T-cell (primary cell): ENCODE data around the gene UGGT2. TPM values are rescaled to one million over a fixed set of nuclear protein-coding genes. Genes with fewer than 3 reads are reported as not detected.
A peak's percentile ranks its signal among the peaks of the same experiment; 100 is the strongest.

Experiments
- ATAC-seq, 4 experiments: fragments of 200-7000 bp in 3 of 4; fragments of 150-1000 bp in 1 of 4; cut with Tn5 transposase; replicated peaks in 1 of 4; 1 replicate in 3 of 4; 2 replicates in 1 of 4; pipeline ENCODE4 v1.10.0; 2021; ENCODE audit warnings: moderate library complexity in 3 of 4, mild to moderate bottlenecking in 2 of 4, moderate number of reproducible peaks in 1 of 4
- CTCF ChIA-PET, 2 donors: fragments of 300-600 bp; sonication (Branson Sonifier 250); formaldehyde crosslinking; loops; one replicate each; lab custom pipeline; 2022; ENCODE audit warnings: antibody characterized with exemption in 2 of 2; lab: Charles Lee
- POLR2A ChIA-PET, 2 donors: fragments of 300-600 bp; sonication (Branson Sonifier 250); formaldehyde crosslinking; loops; one replicate each; lab custom pipeline; 2022; ENCODE audit warnings: antibody characterized with exemption in 2 of 2; lab: Charles Lee
- DNase-seq, 35 experiments: peaks; one replicate each; pipeline versions ENCODE4 v3.0.0 to v3.0.0-alpha.2; 2013 to 2023
- H3K27ac ChIP-seq: one replicate; pipeline ENCODE4 v1.5.1; 2013; ENCODE audit warnings: low read length
- H3K27me3 ChIP-seq, 2 experiments: replicated peaks in 1 of 2; 1 replicate in 1 of 2; 2 replicates in 1 of 2; pipeline versions ENCODE4 v1.6.1 to v1.7.0; 2013; ENCODE audit warnings: low read length in 1 of 2, mixed read lengths in 1 of 2; ENCODE audit not compliant: control insufficient read depth in 2 of 2, insufficient read depth in 2 of 2; ENCODE audit errors: extremely low read depth in 1 of 2
- H3K36me3 ChIP-seq, 2 donors: 1 replicate in 1 of 2; 2 replicates in 1 of 2; pipeline versions ENCODE4 v1.6.1 to v1.7.0; 2013; ENCODE audit warnings: low read length in 1 of 2; ENCODE audit not compliant: control insufficient read depth in 2 of 2, insufficient read depth in 1 of 2; ENCODE audit errors: extremely low read depth in 1 of 2
- H3K4me1 ChIP-seq, 2 experiments: 1 replicate in 1 of 2; 2 replicates in 1 of 2; pipeline versions ENCODE4 v1.6.1 to v1.7.0; 2013; ENCODE audit warnings: low read length in 2 of 2, mixed read lengths in 1 of 2; ENCODE audit not compliant: insufficient read depth in 2 of 2, control insufficient read depth in 1 of 2; ENCODE audit errors: extremely low read depth in 1 of 2
- H3K4me3 ChIP-seq, 2 donors: 1 replicate in 1 of 2; 2 replicates in 1 of 2; pipeline versions ENCODE4 v1.5.1 to v1.7.0; 2013; ENCODE audit warnings: mild to moderate bottlenecking in 2 of 2, low read length in 1 of 2, moderate library complexity in 1 of 2; ENCODE audit not compliant: control insufficient read depth in 1 of 2; ENCODE audit errors: extremely low read depth in 1 of 2
- H3K9me3 ChIP-seq: 2 replicates; pipeline ENCODE4 v1.7.0; 2013
- H3K27ac Mint-ChIP-seq, 2 donors: one replicate each; pipeline ENCODE4 v1.8.0; 2020 to 2021; ENCODE audit warnings: mild to moderate bottlenecking in 2 of 2, mixed read lengths in 2 of 2
- H3K27me3 Mint-ChIP-seq, 2 donors: one replicate each; pipeline ENCODE4 v1.8.0; 2021 to 2022; ENCODE audit warnings: mixed read lengths in 2 of 2
- H3K36me3 Mint-ChIP-seq: one replicate; pipeline ENCODE4 v1.8.0; 2021; ENCODE audit warnings: mixed read lengths
- H3K4me1 Mint-ChIP-seq, 3 donors: one replicate each; pipeline ENCODE4 v1.8.0; 2020 to 2022; ENCODE audit warnings: mixed read lengths in 3 of 3, mild to moderate bottlenecking in 1 of 3
- H3K4me3 Mint-ChIP-seq, 3 donors: one replicate each; pipeline ENCODE4 v1.8.0; 2020 to 2022; ENCODE audit warnings: mild to moderate bottlenecking in 3 of 3, mixed read lengths in 3 of 3, moderate library complexity in 3 of 3
- H3K9me3 Mint-ChIP-seq, 3 donors: one replicate each; pipeline ENCODE4 v1.8.0; 2020 to 2022; ENCODE audit warnings: mixed read lengths in 3 of 3
- whole genome bisulfite sequencing: methylation state at CpG from one replicate; pipeline ENCODE4 v1.1.5; 2013; ENCODE audit warnings: missing lambda C conversion rate; ENCODE audit not compliant: insufficient coverage; 5-methylcytosine and 5-hydroxymethylcytosine counted together
- total RNA-seq, 35 experiments: library from RNA in 6 of 35; stranded (reverse) in 6 of 35; fragments of 120-200 nt in 1 of 35; gene quantifications; one replicate each; pipeline versions ENCODE4 v1.2.1 to v1.2.4 and lab custom pipeline; 2013 to 2026

UGGT2 gene, protein sequence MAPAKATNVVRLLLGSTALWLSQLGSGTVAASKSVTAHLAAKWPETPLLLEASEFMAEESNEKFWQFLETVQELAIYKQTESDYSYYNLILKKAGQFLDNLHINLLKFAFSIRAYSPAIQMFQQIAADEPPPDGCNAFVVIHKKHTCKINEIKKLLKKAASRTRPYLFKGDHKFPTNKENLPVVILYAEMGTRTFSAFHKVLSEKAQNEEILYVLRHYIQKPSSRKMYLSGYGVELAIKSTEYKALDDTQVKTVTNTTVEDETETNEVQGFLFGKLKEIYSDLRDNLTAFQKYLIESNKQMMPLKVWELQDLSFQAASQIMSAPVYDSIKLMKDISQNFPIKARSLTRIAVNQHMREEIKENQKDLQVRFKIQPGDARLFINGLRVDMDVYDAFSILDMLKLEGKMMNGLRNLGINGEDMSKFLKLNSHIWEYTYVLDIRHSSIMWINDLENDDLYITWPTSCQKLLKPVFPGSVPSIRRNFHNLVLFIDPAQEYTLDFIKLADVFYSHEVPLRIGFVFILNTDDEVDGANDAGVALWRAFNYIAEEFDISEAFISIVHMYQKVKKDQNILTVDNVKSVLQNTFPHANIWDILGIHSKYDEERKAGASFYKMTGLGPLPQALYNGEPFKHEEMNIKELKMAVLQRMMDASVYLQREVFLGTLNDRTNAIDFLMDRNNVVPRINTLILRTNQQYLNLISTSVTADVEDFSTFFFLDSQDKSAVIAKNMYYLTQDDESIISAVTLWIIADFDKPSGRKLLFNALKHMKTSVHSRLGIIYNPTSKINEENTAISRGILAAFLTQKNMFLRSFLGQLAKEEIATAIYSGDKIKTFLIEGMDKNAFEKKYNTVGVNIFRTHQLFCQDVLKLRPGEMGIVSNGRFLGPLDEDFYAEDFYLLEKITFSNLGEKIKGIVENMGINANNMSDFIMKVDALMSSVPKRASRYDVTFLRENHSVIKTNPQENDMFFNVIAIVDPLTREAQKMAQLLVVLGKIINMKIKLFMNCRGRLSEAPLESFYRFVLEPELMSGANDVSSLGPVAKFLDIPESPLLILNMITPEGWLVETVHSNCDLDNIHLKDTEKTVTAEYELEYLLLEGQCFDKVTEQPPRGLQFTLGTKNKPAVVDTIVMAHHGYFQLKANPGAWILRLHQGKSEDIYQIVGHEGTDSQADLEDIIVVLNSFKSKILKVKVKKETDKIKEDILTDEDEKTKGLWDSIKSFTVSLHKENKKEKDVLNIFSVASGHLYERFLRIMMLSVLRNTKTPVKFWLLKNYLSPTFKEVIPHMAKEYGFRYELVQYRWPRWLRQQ (N-terminal part only)
- total RNA-seq (under 1 TPM in 4 of 5 donors, not detected in 1; 0.13 to 0.59 (median 0.42) TPM), total RNA-seq (lab: John Stamatoyannopoulos, UW) (0 to 2.2 (median 0.14) reads per million in 29 experiments)
- 0.31 TPM for total RNA-seq (2013)

DNA sequence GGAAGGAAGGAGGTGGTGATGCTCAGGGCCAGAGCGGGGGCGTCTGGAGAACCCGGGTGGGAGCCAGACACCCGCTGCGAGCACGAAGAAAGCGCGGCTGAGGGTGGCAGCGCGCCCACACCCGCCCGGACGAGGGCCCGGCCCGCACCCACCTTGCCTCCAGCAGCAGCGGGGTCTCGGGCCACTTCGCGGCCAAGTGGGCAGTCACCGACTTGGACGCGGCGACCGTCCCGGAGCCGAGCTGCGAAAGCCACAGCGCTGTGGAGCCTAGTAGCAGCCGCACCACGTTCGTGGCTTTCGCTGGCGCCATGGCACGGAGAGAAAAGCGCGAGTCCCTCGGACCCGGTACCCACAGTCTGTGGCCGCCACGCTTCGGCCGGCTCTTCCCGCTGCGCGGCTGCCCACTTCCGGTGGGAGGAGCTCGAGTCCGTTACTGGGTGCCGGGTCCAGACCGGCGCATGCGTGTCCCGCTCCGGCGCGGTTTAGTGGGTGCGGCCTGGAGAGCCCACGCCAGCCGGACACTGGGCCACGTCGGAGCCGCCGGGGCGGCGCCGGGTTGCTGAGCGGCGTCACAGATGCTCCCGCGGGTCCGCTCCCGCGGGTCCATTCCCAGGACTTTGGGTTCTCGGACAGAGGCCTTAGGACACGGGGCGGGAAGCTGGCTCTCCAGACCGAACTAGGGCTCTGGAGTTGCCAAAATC lies at the start of gene UGGT2:
Gene UGGT2 (minus strand): TSS at position 399 of the 701 bp plus-strand sequence. CDS start 89 bp downstream, at position 310.
- Histone ChIP-seq H3K27me3 (peaks cover 0 to 16% of the 10 kb centered on the region in 2 experiments), H3K27ac (no peak within 1 kb of the TSS), H3K4me3 (peak within 1 kb of the TSS in 1 of 2 donors; percentile 66), H3K4me1 (peaks cover 0 to 3% of the 10 kb centered on the region in 2 experiments), H3K36me3 (no peaks in the 10 kb centered on the region), H3K9me3 (no peaks in the 10 kb centered on the region)
- Mint-ChIP-seq H3K27me3 (peaks cover 36 to 47% of the 10 kb centered on the region in 2 donors), H3K4me1 (peaks cover 7 to 9% (median 8%) of the 10 kb centered on the region in 3 donors), H3K27ac (no peak within 1 kb of the TSS), H3K36me3 (no peaks in the 10 kb centered on the region), H3K9me3 (peaks cover 0 to 6% (median under 1%) of the 10 kb centered on the region in 3 donors), H3K4me3 (peak within 1 kb of the TSS; percentile 44 to 62 (median 54))
- WGBS = 5% methylated on average over 74 of the region's 77 CpGs
- ATAC-seq (peak in 1 of 4 experiments; percentile 40), DNase-seq (peak in 1 of 35 experiments; percentile 29)
- CTCF ChIA-PET = no interaction called here
- POLR2A ChIA-PET = no interaction called here

DNA sequence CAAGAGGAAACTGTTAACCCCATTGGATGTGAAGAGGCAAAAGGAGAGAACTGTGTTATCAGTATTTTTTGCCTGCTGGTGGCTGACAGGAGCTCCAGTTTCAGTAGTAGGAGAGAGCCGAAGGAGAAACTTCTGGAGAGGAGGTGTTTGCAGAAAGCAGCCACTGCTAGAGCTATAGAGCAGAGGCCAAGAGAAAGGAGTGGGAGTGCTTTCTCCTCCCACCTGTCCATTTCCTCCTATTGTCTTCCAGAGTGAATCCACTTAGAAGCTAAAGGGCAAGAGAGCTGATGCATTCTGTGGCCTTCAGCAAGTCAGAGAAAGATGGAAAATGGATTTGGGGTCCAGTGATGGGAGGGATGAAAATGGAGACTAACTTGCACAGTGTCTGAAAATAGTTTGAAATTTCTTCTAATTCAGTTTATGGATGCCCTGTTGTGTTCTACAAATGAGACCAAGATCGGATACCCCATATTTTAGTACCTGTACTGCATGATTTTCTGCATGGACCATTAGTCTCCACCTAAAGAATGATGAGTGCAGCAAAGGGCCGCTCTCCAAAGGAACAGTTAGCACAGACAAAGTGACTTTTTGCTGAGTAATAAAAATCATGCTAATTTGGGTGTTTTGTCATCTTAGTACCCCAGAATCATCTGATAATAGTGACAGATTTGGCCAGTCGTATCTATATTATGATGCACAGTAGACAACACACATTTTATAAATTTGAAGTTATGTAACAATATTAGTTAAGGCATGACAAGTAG lies 47.4 kb upstream of the UGGT2 start:
- ChIA-PET POLR2A (no interaction called here), CTCF (no interaction called here)
- no peaks in the 10 kb centered on the region for H3K36me3 Mint-ChIP-seq
- peaks cover 0 to 4% of the 10 kb centered on the region in 2 donors for H3K27me3 Mint-ChIP-seq
- no CpG with 5 or more reads among the region's 4 CpGs for WGBS
- no peaks in the 10 kb centered on the region for H3K27me3 ChIP-seq
- H3K4me3 Mint-ChIP-seq = no peak overlapping the region
- H3K9me3 Mint-ChIP-seq = peaks cover 0 to 5% (median 4%) of the 10 kb centered on the region in 3 donors
- no peaks in the 10 kb centered on the region for H3K4me1 Mint-ChIP-seq
- H3K9me3 ChIP-seq = no peaks in the 10 kb centered on the region
- H3K4me3 ChIP-seq = no peak overlapping the region
- no peak for DNase-seq
- no peaks in the 10 kb centered on the region for H3K4me1 ChIP-seq
- no peak for ATAC-seq
- no peak overlapping the region for H3K27ac ChIP-seq
- H3K27ac Mint-ChIP-seq = no peak overlapping the region
- no peaks in the 10 kb centered on the region for H3K36me3 ChIP-seq

DNA sequence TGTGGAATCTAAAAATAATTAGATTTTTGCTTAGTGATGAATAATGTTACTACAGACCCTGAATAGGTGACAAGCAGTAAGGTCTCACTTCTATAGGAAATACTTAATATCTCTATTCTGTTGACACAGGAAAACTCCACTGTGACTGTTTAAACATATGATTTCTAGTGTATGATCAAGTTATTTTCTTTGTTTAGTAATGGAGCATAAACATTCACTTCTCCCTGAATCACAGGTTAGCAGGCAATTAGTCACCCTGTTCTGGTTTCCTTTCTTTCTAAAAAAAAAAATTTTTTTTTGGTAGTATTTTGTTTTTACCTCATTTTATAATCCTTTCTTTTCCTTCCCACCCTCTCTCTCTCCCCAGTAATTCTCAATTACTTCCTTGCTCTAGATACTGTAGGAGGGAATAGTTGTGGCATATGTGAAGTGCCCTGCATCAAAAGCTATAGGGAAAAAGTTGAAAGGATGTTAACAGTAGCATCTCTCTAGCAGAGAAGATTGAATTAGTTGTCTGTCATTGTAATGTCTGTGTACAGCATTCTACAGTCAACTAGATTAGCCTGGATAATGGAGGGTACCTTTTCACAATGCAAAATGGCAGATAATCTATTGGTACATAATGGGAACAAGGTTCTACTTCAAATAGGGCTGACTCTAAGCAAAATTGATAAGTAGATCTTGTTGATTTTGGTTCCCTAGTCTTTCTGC lies 40.2 kb upstream of the UGGT2 start:
- Mint-ChIP-seq H3K27ac (no peak overlapping the region), H3K36me3 (no peaks in the 10 kb centered on the region), H3K9me3 (peaks cover 0 to 3% (median 0%) of the 10 kb centered on the region in 3 donors), H3K4me3 (peak overlapping the region in 1 of 3 donors; percentile 2), H3K4me1 (peaks cover 0 to 9% (median 6%) of the 10 kb centered on the region in 3 donors), H3K27me3 (peaks cover 37 to 49% of the 10 kb centered on the region in 2 donors)
- ChIA-PET POLR2A (no interaction called here), CTCF (no interaction called here)
- H3K4me3 ChIP-seq = no peak overlapping the region
- H3K9me3 ChIP-seq = no peaks in the 10 kb centered on the region
- no peak for DNase-seq
- H3K27me3 ChIP-seq = peaks cover 5 to 18% of the 10 kb centered on the region in 2 experiments
- H3K36me3 ChIP-seq = no peaks in the 10 kb centered on the region
- H3K4me1 ChIP-seq = no peaks in the 10 kb centered on the region
- no peak for ATAC-seq
- no peak overlapping the region for H3K27ac ChIP-seq

DNA sequence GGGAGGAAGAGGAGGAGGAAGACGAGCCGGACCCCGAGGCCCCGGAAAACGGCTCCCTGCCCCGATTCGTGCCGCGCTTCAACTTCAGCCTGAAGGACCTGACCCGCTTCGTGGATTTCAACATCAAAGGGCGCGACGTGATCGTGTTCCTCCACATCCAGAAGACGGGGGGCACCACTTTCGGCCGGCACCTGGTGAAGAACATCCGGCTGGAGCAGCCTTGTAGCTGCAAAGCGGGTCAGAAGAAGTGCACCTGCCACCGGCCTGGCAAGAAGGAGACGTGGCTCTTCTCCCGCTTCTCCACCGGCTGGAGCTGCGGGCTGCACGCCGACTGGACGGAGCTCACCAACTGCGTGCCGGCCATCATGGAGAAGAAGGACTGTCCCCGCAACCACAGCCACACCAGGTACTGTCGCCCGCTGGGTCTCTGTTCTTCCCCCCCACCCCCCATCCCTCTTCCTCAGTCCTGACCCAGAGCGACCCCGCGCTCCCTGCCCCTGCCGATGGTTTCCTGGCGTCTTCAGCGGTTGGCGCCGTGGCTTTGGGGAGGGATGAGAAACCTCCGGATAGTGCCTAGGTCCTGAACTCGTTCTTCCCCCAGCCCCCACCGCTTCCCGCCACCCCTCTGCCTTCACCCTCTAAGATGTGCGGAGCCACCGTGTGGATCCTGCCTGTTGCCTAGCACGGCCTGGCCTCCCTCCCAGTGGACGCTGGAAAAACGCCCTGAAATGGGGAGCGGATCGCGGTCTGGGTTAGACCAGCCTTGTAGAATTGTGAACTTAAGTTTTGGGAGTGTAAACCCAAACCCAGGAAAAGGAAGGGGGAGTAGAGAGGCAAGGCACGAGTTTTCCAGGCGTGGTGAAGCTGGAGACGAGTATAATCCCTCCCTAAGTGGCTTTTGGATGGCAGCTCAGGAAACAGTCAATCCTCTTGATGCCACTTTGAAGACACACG lies 38.2 kb upstream of the UGGT2 start:
- peaks cover 7 to 18% of the 10 kb centered on the region in 2 experiments for H3K27me3 ChIP-seq
- Mint-ChIP-seq H3K27me3 (peaks cover 48 to 62% of the 10 kb centered on the region in 2 donors), H3K4me1 (peaks cover 0 to 9% (median 6%) of the 10 kb centered on the region in 3 donors), H3K27ac (no peak overlapping the region), H3K4me3 (peak overlapping the region in 1 of 3 donors; percentile 40), H3K36me3 (no peaks in the 10 kb centered on the region), H3K9me3 (peaks cover 0 to 3% (median 0%) of the 10 kb centered on the region in 3 donors)
- H3K9me3 ChIP-seq = no peaks in the 10 kb centered on the region
- ATAC-seq = no peak
- H3K27ac ChIP-seq = no peak overlapping the region
- H3K4me1 ChIP-seq = no peaks in the 10 kb centered on the region
- H3K4me3 ChIP-seq = no peak overlapping the region
- ChIA-PET POLR2A (no interaction called here), CTCF (no interaction called here)
- WGBS = 7% methylated on average over 39 of the region's 57 CpGs
- no peaks in the 10 kb centered on the region for H3K36me3 ChIP-seq
- DNase-seq = no peak
